ENCODE results near the gene JADE1.

The JADE1 gene

GRCh38 chr4:128846063-128846462 is 36.6 kb downstream of the JADE1 start:
- DNase-seq = peak; percentile 88

- peak; percentile 81 for DNase-seq
These were observed 37.7 kb downstream of the JADE1 start for GRCh38 chr4:128847082-128847724.

DNA sequence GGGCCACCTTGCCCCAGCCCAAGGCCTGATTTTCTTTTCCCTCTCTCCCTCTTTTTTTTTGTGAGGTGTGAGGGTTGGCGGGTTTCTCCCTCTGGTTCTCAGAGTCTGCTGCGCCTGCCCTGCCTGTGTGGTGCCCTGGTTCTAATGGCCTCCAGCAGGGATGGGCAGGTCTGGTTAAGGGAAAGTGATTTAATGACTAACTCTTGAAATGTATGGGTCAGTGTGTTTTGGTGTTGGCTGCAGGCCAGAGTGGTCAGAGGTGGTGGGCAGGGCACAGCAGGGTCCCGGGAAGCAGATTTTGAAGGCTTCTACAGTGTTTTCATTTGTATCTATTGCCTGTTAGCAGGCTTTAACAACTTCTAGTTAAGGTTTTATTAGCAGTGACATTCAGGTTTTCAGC is 39.0 kb downstream of the JADE1 start:
- DNase-seq = no peak

- no peak for DNase-seq
These were observed 40.8 kb downstream of the JADE1 start for GRCh38 chr4:128850252-128850651.

- DNase-seq = no peak
These were observed 44.2 kb downstream of the JADE1 start for GRCh38 chr4:128853741-128854140.

GRCh38 chr4:128854433-128854832 is 44.9 kb downstream of the JADE1 start:
- DNase-seq = no peak

- no peak for DNase-seq
These were observed 46.1 kb downstream of the JADE1 start for GRCh38 chr4:128855621-128856020.

DNA sequence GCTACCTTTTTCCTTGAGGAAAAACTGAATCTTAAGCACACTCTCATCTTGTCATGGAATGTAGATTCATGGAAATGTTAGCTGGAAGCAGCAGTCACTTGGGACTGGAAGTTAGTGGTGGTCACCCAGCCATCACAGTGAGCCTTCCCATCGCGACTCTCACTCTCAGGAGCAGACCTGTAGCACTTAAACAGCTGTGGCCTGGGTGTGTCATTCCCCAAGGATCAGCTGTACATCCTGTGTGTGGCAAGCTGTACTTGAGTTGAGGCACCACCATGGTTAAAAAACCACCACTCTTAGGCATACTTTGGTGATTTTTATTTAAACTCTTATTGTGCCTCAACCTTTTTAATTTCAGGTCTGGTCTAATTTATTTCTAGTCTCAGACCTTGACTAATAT is 46.7 kb downstream of the JADE1 start:
- DNase-seq = no peak

GRCh38 chr4:128858879-128859671 is 49.6 kb downstream of the JADE1 start:
- no peak for DNase-seq

DNA sequence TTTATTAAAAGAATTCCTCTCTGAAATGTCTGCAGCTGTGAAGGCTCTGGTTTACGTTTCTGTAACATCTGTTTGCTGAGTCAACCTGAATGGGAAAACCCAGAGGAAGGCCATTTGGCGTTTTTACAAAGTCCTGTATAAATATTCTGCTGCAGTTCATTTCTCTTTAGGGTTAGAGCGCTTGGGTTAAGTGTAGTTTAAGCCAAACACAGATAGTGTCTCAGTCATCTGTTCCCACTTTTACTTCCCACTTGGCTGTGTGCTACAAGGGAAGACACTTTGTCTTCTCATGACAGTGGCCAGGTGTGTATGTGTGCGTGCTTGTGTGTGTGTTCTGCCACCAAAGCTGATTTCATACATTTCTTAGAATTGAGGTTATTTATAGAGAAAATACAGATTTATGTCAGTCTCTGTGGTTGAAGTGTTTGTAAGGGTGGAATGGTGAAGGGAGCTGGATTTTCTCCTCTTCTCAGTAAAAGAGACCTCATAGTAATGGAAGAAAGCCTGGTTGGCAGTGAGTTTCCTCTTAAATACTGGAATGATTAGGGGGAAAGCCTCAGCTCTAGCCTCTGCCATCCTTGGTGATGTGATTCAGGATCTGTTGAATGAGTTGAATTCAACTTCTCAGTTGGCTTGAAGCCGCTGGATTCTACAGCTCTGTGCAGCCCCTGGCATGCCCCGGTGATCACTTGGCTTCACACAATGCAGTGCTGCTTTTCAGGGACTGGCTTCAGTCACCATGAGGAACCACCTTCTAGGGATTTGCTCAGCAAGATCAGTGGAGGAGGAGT is 50.6 kb downstream of the JADE1 start:
- DNase-seq = no peak

GRCh38 chr4:128861856-128862518 is 52.5 kb downstream of the JADE1 start:
- DNase-seq = no peak

- no peak for DNase-seq
These were observed 53.3 kb downstream of the JADE1 start for GRCh38 chr4:128862608-128863311.

GRCh38 chr4:128863312-128864075 is 54.0 kb downstream of the JADE1 start:
- peak; percentile 39 for DNase-seq

DNA sequence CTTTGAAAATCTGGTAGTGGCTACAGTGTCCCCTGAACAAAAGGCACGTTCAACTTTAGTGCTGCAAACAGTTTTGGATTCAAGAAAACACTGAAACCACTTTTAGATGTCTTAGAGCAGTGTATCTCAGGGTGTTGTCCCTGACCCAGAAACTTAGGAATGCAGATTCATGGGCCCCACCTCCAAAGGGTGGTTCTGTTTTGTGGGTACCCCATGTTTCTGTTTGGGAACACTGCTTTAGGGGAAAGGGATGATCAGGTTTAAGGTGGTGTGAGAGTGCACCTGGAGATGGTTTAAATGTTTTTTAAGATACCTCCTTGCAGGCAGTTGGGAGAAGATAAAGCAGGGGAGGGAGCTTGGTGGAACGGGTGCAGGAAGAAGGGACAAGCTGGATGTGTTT is 55.6 kb downstream of the JADE1 start:
- DNase-seq = no peak

GRCh38 chr4:128866269-128866668 is 56.8 kb downstream of the JADE1 start:
- no peak for DNase-seq

- no peak for DNase-seq
These were observed 57.2 kb downstream of the JADE1 start for GRCh38 chr4:128866691-128867090.

DNA sequence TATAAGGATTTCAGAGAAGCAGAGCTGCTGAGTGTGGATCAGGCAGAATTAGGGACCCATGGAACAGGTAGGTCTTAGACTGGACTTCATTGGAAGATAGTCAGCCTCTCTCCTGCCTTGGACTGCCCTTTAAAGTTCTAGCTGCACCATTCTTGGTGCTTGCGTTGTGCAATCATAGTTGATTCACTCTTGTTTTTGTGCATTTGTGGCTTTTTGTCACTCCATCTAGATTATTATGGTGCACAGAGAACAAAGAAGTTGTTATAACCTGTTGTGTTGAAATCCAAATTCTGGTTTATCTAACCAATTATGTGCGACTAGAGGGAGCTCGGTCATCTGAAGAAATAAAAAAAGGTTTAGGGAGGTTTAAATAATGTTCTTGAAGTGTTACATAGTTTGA is 59.3 kb downstream of the JADE1 start:
- no peak for DNase-seq

GRCh38 chr4:128869776-128870509 is 60.4 kb downstream of the JADE1 start:
- no peak for DNase-seq

GRCh38 chr4:128871948-128872347 is 62.4 kb downstream of the JADE1 start:
- no peak for DNase-seq

DNA sequence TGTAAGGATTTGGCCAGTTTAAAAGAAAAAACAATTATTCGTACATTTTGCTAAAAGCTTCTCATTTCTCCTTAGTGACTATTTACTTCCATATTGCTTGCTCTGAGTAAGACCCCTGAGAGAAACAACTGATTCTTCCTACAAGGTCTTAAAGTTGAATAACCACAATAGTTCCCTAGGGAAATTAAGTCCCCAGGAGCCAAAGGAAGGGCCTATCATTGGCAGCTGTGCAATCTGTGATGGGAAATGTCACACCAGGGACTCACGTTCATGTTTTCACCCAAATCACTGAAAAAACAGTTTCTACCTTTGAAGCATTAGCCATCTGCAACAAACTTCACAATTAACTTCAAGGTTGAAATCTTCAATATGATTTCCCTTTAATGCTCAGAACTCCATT is 66.7 kb downstream of the JADE1 start:
- DNase-seq = no peak

- no peak for DNase-seq
These were observed 68.4 kb downstream of the JADE1 start for GRCh38 chr4:128877934-128878333.
